ENCODE data around the gene ITGA2B. TPM values are rescaled to one million over a fixed set of nuclear protein-coding genes. Genes with fewer than 3 reads are reported as not detected.
A peak's percentile ranks its signal among the peaks of the same experiment; 100 is the strongest.
"Not testable (repeated sequence)": the region's sequence is repeated elsewhere in the genome, so short reads cannot be mapped to it uniquely, and the experiment has no call there.

The ITGA2B gene
- total RNA-seq, 1 donor from 2014 or later = 0.78 TPM

GRCh38 chr17:44358066-44358465 lies 31.4 kb downstream of the ITGA2B start:
- DNase-seq (ENCODE audit: missing footprints) = peak; percentile 5
- ATAC-seq = no peak
- intact Hi-C loops (cut with DNase I) = no loop called here

- intact Hi-C loops (cut with DNase I) = no loop called here
- no peak for ATAC-seq
- DNase-seq (ENCODE audit: missing footprints) = peak; percentile 54
Observed at GRCh38 chr17:44356241-44356640, 33.2 kb downstream of the ITGA2B start.

GRCh38 chr17:44355642-44356099 lies 33.8 kb downstream of the ITGA2B start:
- DNase-seq (ENCODE audit: missing footprints) = peak; percentile 63
- intact Hi-C loops (cut with DNase I) = no loop called here
- no peak for ATAC-seq

GRCh38 chr17:44354582-44355561 lies 34.6 kb downstream of the ITGA2B start:
- intact Hi-C loops (cut with DNase I) = no loop called here
- DNase-seq (ENCODE audit: missing footprints) (peak; percentile 74), ATAC-seq (no peak)

GRCh38 chr17:44353672-44354331 lies 35.6 kb downstream of the ITGA2B start:
- intact Hi-C loops (cut with DNase I) = no loop called here
- ATAC-seq = peak; percentile 30
- peak; percentile 76 for DNase-seq (ENCODE audit: missing footprints)

- ATAC-seq (no peak), DNase-seq (ENCODE audit: missing footprints) (peak; percentile 45)
- intact Hi-C loops (cut with DNase I) = no loop called here
Observed at GRCh38 chr17:44352828-44353671, 36.4 kb downstream of the ITGA2B start.

- intact Hi-C loops (cut with DNase I) = no loop called here
- peak; percentile 64 for DNase-seq (ENCODE audit: missing footprints)
- ATAC-seq = no peak
Observed at GRCh38 chr17:44351961-44352827, 37.3 kb downstream of the ITGA2B start.

GRCh38 chr17:44351464-44351863 lies 38.0 kb downstream of the ITGA2B start:
- ATAC-seq (no peak), DNase-seq (ENCODE audit: missing footprints) (no peak)
- intact Hi-C loops (cut with DNase I) = no loop called here

GRCh38 chr17:44350733-44351226 lies 38.7 kb downstream of the ITGA2B start:
- DNase-seq (ENCODE audit: missing footprints) (peak; percentile 84), ATAC-seq (peak; percentile 45)
- intact Hi-C loops (cut with DNase I) = no loop called here

- intact Hi-C loops (cut with DNase I) = no loop called here
- no peak for DNase-seq (ENCODE audit: missing footprints)
- ATAC-seq = no peak
Observed at GRCh38 chr17:44349553-44350070, 39.8 kb downstream of the ITGA2B start.

GRCh38 chr17:44348988-44349364 lies 40.5 kb downstream of the ITGA2B start:
- intact Hi-C loops (cut with DNase I) = no loop called here
- DNase-seq (ENCODE audit: missing footprints) (no peak), ATAC-seq (no peak)

- DNase-seq (ENCODE audit: missing footprints) (no peak), ATAC-seq (no peak)
- intact Hi-C loops (cut with DNase I) = no loop called here
Observed at GRCh38 chr17:44348234-44348987, 41.0 kb downstream of the ITGA2B start.

- DNase-seq (ENCODE audit: missing footprints); ATAC-seq; intact Hi-C loops (cut with DNase I): not testable (repeated sequence)
Observed at GRCh38 chr17:44347206-44348055, 42.0 kb downstream of the ITGA2B start.

GRCh38 chr17:44346064-44346844 lies 43.2 kb downstream of the ITGA2B start:
- peak; percentile 34 for DNase-seq (ENCODE audit: missing footprints)

GRCh38 chr17:44345454-44346026 lies 43.9 kb downstream of the ITGA2B start:
- intact Hi-C loops (cut with DNase I) = no loop called here

More at GRCh38 chr17:44346064-44346844, 43.2 kb downstream of the ITGA2B start:
- intact Hi-C loops (cut with DNase I) = no loop called here
- ATAC-seq = no peak

More at GRCh38 chr17:44345454-44346026, 43.9 kb downstream of the ITGA2B start:
- peak; percentile 68 for DNase-seq (ENCODE audit: missing footprints)
- peak; percentile 5 for ATAC-seq

Measured in Right ventricle myocardium inferior (tissue), 1 donor.